HUES6 (cell line): ENCODE data around the gene COL26A1.
"Not testable (repeated sequence)": the region's sequence is repeated elsewhere in the genome, so short reads cannot be mapped to it uniquely, and the experiment has no call there.

Experiments
- H3K27ac ChIP-seq: 2 replicates; pipeline ENCODE4 v1.7.0; 2013; ENCODE audit warnings: low read depth, mild to moderate bottlenecking, low read length, inconsistent platforms
- H3K27me3 ChIP-seq: 2 replicates; pipeline ENCODE4 v1.6.1; 2013; ENCODE audit warnings: low read length; ENCODE audit not compliant: control insufficient read depth, insufficient read depth
- H3K36me3 ChIP-seq: 2 replicates; pipeline ENCODE4 v1.6.1; 2013; ENCODE audit warnings: low read length; ENCODE audit not compliant: control insufficient read depth, insufficient read depth
- H3K4me1 ChIP-seq: 2 replicates; pipeline ENCODE4 v1.6.1; 2013; ENCODE audit warnings: low read length; ENCODE audit not compliant: control insufficient read depth, insufficient read depth
- H3K4me3 ChIP-seq: 2 replicates; pipeline ENCODE4 v1.5.1; 2013; ENCODE audit warnings: low read depth, low read length
- H3K9ac ChIP-seq: one replicate; pipeline ENCODE4 v1.6.1; 2013; ENCODE audit warnings: mild to moderate bottlenecking, low read length
- H3K9me3 ChIP-seq: 2 replicates; pipeline ENCODE4 v1.6.1; 2013; ENCODE audit warnings: low read depth, low read length; ENCODE audit not compliant: control insufficient read depth, insufficient read depth

The COL26A1 gene

DNA sequence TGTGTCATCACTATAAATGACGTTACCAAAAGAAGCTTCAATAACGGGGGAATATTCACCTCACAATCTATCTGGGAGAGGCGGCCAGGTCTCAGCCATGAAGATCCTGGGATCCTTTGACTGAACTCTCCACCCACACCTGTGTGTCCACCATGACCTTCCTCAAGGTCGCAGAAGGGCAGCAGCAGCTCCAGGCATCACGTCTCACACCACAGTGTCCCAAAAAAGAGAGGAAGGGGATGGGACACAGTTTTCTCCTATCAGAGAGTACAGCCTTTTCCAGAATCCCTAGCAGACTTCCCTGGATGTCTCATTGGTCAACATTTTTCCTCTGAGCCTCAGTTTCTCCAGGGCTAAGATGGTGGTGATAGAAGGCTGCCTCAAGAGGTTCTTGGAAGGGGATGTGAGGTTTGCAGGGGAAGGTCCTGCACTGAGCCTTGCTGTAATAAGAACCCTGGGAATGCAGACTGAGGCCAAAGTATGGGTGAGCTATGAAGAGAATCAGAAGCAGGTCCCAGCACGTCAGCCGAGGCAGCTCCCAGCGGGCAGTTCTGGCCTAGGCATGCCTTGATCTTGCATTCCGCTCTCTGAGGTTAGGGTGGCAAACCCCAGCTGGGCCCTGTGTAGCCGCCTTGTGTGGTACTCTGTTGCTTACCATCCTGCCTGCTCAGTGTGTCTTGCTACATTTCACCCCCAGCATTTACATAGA is 63.8 kb downstream of the COL26A1 start:
- Histone ChIP-seq H3K4me3 (no peak overlapping the region), H3K9ac (no peak overlapping the region), H3K27ac (no peak overlapping the region), H3K4me1 (peaks cover 7% of the 10 kb centered on the region; the same call in 1 of the 2 replicates), H3K27me3 (no peaks in the 10 kb centered on the region), H3K36me3 (peaks cover 3% of the 10 kb centered on the region; the same call in 1 of the 2 replicates), H3K9me3 (no peaks in the 10 kb centered on the region)

DNA sequence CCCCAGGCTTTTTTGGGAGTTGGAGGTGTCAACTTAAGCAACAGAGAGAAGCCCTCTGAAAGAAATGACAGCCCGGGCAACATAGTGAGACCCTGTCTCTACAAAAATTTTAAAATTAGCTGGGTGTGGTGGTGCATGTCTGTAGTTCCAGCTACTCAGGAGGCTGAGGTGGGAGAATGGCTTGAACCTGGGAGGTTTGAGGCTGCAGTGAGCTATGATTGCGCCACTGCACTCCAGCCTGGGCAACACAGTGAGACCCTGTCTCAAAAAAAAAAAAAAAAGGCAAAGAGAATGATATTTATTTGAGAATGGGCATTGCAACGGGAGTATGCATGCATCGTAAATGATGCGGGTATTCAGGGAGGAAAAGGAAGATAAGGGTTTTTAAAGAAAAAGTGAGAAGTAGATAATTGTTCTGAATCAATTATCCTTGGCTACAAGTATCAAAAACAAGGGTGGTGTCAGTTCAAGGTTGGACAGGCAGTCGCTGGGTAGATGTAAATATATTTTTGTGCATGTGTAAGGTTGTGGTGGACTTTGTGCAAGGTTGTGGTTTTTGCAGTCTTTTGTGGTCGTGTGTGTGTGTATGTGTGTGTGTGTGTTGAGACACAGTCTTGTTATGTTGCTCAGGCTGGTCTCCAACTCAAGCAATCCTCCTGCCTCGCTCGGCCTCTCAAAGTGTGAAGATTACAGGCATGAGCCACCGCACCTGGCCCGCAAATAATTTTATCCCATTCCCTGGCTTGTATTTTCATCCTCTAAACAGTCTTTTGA is 65.6 kb downstream of the COL26A1 start:
- H3K9ac ChIP-seq: no peak overlapping the region

DNA sequence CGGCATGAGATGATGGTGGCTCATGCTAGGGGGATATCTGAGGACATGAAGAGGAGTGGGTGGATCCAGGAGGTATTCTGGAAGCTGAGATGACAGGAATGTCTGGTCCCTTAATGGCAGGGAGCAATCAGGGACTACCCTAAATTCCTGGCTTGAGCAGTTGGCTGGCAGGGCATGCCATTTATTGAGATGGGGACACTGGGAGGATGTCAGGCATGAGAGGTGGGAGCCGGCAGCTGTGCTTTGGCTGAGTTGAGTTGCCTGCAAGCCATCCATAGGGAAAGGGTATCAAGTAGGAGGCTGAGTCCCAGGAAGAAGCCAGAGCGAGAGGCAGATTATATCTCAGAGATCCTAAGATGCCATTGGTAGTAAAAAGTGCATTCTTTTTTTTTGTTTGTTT is 69.6 kb downstream of the COL26A1 start:
- Histone ChIP-seq H3K27me3 (no peaks in the 10 kb centered on the region), H3K9ac (no peak overlapping the region), H3K9me3 (no peaks in the 10 kb centered on the region), H3K4me1 (peaks cover 20% of the 10 kb centered on the region), H3K36me3 (no peaks in the 10 kb centered on the region), H3K27ac (no peak overlapping the region), H3K4me3 (no peak overlapping the region)

More for the DNA sequence above, 65.6 kb downstream of the COL26A1 start:
- no peak overlapping the region for H3K4me3 ChIP-seq
- 0 out of 2 replicates have a peak, but pooled peaks cover 2% of the 10 kb centered on the region for H3K4me1 ChIP-seq
- no peaks in the 10 kb centered on the region for H3K9me3 ChIP-seq
- no peak overlapping the region for H3K27ac ChIP-seq
- no peaks in the 10 kb centered on the region for H3K27me3 ChIP-seq
- H3K36me3 ChIP-seq: no peaks in the 10 kb centered on the region

DNA sequence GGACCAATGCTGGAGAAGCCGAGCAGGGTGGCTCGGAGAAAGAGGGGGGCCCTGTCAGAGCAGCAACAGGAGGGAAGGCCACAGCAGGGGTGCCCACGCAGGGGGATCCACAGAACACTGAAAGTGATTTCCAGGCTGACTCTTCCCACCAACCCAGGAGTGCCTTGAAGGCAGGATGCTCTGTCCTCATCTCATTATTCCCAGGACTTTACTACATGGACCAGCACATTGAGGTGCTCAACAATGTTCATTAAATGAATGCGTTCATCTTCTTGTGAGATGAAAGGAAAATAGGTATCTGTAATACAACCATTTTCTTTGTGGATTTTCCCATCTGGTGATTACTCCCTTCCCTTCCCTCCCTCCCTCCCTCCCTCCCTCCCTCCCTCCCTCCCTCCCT is 71.0 kb downstream of the COL26A1 start:
- H3K9me3 ChIP-seq: no peaks in the 10 kb centered on the region
- H3K4me1 ChIP-seq: peaks cover 23% of the 10 kb centered on the region
- H3K27ac ChIP-seq: no peak overlapping the region
- no peaks in the 10 kb centered on the region for H3K36me3 ChIP-seq
- no peak overlapping the region for H3K9ac ChIP-seq
- H3K27me3 ChIP-seq: no peaks in the 10 kb centered on the region
- H3K4me3 ChIP-seq: no peak overlapping the region

DNA sequence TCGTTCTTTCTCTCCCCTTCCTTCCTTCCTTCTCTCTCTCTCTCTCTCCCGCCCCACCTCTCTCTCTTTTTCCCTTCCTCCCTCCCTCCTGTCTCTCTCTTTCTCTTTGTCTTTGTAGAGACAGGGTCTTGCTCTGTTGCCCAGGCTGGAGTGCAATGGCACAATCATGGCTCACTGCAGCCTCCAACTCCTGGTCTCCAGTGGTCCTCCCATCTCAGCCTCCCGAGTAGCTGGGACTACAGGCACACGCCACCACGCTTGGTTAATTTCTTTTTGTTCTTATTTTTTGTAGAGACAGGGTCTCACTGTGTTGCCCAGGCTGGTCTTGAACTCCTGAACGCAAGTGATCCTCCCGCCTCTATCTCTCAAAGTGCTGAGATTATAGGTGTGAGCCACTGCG is 71.5 kb downstream of the COL26A1 start:
- peaks cover 23% of the 10 kb centered on the region for H3K4me1 ChIP-seq
- not testable (repeated sequence) for H3K9me3 ChIP-seq, H3K4me3 ChIP-seq, H3K27me3 ChIP-seq, H3K9ac ChIP-seq, H3K27ac ChIP-seq, H3K36me3 ChIP-seq

DNA sequence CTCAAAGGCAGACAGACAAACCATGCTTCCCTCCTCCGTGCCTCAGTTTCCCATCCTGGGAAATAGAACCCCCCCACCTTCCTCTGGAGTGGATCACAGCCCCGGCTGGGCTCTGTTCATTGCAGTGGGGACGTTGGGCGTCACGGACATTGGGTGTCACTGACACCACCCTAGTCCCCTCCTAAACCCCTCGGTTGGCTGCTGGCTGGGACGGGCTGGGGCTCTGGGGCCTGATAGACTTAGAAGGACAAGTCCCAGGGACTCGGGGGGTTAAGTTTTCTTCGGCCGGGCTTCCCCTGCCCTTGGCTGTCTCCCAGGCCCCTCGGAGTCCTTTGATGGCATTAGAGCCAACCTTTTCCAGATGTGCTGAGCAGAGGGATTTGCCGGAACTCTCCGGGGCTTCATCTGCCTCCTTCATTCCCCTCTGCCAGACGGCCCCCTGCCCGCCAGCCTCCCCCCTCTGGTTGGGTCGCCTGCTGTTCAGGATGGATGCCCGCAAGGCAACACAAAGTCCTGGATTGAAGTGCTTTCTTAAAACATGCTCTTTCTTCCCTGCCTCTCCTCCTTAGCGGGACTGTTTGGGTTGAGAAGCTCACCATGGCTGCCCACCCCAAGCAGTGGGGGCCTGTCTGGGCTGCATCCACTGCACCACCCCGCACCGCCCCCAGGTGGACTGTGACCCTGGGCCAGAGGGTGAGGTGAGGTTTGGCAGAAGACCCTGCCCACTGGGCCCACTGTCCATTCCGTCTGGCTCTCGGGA is 73.0 kb downstream of the COL26A1 start:
- Histone ChIP-seq H3K27ac (no peak overlapping the region), H3K4me1 (peaks cover 23% of the 10 kb centered on the region), H3K4me3 (no peak overlapping the region), H3K36me3 (no peaks in the 10 kb centered on the region), H3K9me3 (no peaks in the 10 kb centered on the region), H3K27me3 (no peaks in the 10 kb centered on the region), H3K9ac (no peak overlapping the region)

DNA sequence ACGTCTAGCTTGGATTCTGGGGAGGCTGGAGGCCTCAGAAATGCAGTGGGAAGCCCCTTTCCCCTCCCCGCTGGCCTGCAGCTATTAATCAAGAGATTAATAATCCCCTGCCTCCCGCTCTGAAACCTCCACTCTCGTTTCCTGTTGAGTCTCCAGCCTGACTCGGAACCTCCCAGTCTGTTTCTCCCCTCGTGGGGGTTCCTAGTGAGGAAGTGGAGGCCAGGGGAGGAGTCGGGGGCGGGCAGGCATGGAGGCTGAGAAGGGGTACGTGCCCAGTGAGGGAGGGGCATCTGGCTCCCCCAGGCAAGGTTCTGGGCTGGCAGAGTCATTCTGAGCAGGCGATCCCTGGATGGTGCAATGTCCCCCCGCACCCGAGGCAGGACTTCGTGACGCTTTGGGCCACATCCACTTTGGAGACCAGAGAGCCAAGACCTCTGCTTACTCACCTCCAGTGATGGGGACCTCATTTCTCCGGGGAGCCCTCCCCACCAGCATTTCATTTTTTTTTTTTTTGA is 73.6 kb downstream of the COL26A1 start:
- H3K9ac ChIP-seq: no peak overlapping the region
- no peaks in the 10 kb centered on the region for H3K36me3 ChIP-seq
- no peak overlapping the region for H3K27ac ChIP-seq
- H3K4me3 ChIP-seq: no peak overlapping the region
- H3K4me1 ChIP-seq: peaks cover 23% of the 10 kb centered on the region
- H3K9me3 ChIP-seq: no peaks in the 10 kb centered on the region
- H3K27me3 ChIP-seq: no peaks in the 10 kb centered on the region

DNA sequence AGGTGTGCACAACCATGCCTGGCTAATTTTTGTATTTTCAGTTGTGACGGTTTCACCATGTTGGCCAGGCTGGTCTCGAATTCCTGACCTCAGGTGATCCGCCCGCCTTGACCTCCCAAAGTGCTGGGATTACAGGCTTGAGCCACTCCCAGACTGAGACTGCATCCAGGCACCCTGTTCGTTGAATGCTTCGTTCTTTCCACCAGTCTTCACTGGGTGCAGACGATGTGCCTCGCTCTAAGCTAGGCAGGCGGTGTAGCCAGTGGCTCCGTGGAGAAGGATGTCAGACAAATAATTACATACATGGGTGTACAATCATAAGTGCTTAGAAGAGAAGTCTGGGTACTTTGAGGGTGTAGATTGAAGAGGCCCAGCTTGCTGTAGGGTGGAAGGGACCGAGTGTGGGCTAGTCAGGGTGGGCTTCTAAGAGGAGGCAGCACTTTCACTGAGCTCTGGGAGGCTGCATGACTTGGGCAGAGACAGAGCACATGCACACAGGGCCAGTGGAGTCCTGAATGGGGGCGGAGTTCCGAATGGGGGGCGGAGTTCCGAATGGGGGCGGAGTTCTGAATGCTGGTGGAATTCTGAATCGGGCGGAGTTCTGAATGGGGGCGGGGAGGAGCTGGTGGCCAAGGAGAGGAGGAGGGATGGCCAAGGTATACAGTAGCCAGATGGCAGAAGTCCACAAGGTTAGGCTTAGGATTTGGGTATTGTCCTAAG is 74.3 kb downstream of the COL26A1 start:
- Histone ChIP-seq H3K27me3 (no peaks in the 10 kb centered on the region), H3K4me1 (peaks cover 23% of the 10 kb centered on the region), H3K27ac (no peak overlapping the region), H3K9me3 (no peaks in the 10 kb centered on the region), H3K4me3 (no peak overlapping the region), H3K9ac (no peak overlapping the region), H3K36me3 (no peaks in the 10 kb centered on the region)

DNA sequence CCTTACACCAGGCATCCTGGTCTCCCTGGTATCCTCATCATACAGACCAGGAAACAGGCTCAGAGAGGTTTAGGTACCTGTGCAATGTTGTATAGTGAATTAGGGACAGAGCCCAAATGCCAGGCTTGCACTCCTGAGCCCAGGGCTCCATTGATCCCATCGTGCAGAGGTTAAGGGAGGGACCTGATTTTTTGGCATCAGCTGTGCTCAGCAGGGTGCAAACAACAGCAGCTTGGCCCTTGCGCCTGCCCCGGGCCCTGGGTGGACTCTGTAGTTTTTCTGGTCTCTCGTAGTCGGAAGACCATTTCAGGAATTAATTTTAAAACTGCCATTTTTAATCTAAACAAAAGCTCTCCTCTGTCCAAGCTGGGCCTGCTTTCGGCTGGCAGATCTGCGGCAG is 79.2 kb downstream of the COL26A1 start:
- no peaks in the 10 kb centered on the region for H3K27me3 ChIP-seq
- H3K9me3 ChIP-seq: no peaks in the 10 kb centered on the region
- no peak overlapping the region for H3K27ac ChIP-seq
- no peaks in the 10 kb centered on the region for H3K36me3 ChIP-seq
- H3K4me1 ChIP-seq: peaks cover 8% of the 10 kb centered on the region
- H3K4me3 ChIP-seq: no peak overlapping the region
- no peak overlapping the region for H3K9ac ChIP-seq

DNA sequence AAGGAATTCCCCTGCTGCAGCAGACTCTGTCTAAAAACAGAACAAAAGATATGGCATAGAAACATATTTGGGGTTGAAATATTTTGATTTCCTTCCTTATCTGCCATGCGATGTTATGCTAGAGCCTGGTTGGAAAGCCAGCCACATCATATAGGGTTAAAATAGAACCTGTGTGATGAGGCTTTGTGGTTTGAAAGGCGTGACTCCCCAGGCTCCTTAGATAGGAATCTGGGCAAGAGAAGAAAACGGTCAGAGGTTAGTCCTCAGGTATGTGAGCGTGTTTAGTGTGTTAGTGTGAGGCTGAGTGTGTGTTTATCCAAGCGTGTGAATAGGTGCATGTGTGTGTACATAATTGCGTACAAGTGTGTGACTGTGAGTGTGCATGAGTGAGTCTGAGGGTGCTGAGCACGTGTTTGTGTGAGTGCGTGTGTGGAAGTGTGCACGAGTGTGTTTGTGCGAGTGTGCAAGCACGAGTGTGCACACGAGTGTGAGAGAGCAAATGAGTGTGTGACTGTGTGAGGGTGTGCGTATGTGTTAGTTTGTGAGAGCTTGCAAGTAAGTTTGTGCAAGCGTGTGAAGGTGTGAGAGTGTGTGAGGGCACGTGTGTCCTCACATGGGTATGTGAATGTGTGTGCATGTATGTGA is 79.9 kb downstream of the COL26A1 start:
- Histone ChIP-seq H3K27ac (no peak overlapping the region), H3K4me1 (peaks cover under 1% of the 10 kb centered on the region; the same call in 1 of the 2 replicates), H3K9me3 (no peaks in the 10 kb centered on the region)

More for the DNA sequence above, 79.9 kb downstream of the COL26A1 start:
- no peaks in the 10 kb centered on the region for H3K27me3 ChIP-seq
- H3K4me3 ChIP-seq: no peak overlapping the region
- H3K9ac ChIP-seq: no peak overlapping the region
- H3K36me3 ChIP-seq: no peaks in the 10 kb centered on the region
